Measurements from ENCODE around the gene PDXK.

PDXK gene

GRCh38 chr21:43764576-43765495 lies 45.9 kb downstream of the PDXK start:
- no peak for DNase-seq

DNA sequence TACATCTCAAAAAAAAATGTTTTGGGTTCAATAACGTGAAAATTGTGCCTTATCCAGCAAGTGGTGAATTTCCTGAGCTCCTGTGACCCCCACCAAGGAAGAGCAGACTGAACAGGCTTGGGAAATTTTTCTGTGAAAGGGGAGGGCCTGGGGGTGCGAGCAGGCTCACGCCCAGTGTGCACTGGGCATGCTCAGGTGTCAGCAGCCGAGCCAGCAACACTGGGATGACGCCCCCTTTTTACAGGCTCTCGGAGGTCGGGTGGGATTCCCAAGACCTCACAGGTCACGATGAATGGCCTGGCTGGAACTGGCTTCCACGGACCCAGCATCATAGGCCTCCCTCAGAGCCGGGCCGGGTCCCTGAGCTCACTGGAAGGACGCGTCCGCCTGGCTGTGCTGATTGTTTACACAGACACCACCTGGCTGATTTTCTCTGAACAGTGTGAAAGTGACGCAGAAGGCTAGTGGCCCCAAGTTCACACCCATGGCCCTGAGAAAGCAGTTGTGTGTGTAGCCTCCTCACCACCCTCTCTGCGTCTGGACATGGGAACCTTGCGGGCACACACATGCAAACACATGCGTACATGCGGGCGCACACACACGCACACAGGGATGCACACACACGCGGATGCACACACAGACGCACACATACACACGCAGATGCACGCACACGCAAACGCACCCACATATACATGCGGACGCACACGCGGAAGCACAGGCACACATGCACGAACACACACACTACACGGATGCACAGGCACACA lies 48.0 kb downstream of the PDXK start:
- no peak for DNase-seq

GRCh38 chr21:43767498-43767983 lies 48.6 kb downstream of the PDXK start:
- DNase-seq = no peak

GRCh38 chr21:43767984-43768867 lies 49.3 kb downstream of the PDXK start:
- DNase-seq = peak; percentile 74

DNA sequence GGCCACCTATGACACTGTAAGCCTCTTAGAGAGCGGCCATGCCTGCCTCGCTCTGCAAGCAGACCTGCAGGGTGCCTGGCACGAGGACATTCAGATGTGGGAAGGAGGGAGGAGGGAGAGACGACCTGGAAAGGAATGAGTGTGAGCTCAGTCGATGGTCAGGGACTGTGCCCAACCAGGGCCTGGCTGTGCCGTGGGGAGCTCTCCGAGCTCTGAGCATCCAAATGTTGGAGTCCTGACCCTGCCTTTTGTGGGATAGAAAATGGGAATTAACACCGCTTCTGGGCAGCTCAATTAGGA lies 49.9 kb downstream of the PDXK start:
- DNase-seq = no peak

- DNase-seq = no peak
These were observed 50.5 kb downstream of the PDXK start for GRCh38 chr21:43769325-43769958.

DNA sequence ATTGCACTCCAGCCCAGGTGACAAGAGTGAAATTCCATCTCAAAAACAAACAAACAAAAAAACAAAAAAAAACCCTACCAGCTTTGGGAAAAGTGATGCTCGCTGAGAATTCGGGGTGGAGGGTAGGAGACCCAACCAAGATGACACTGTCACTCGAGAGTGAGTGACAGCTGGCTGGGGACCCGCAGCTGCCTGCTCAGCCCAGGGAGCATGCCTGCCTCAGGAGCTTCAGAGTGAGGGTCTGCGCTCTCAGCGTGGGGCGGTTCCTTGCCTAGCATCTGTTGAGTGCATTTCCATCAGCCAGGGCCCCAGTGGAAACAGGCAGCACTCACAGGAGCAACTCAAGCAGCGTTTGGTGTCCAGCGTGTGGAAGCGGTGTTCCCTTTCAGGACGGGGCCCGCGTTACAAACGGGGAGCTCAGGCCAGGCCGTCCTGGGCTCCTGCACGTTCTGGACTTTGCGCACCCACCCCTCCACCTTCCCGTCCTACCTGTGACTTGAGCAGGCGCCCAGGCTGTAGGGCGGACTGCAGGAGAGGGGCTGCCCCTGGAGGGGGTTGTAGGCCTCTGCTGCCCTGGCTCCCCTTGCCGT lies 51.2 kb downstream of the PDXK start:
- DNase-seq = no peak

GRCh38 chr21:43771199-43771675 lies 52.3 kb downstream of the PDXK start:
- DNase-seq = no peak

- DNase-seq = no peak
These were observed 52.9 kb downstream of the PDXK start for GRCh38 chr21:43771698-43772424.

DNA sequence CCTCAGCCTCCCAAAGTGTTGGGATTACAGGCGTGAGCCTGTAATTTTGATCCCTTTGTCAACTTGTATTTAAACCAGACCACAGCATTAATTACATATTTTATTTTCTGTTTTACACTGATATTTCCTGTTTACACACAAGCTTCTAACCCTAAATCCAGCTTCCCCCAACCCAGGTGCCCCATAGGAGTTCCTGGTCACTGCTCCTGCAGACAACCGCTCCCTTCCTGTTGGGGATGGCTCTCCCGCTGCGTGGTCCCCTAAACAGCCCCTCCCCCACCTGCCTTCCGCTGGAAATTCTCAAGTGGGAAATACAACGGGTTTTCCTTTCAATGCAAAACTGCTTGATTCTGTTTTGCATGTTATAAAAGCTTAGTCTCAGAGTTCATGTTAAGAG lies 53.5 kb downstream of the PDXK start:
- DNase-seq = no peak

GRCh38 chr21:43774163-43774562 lies 55.2 kb downstream of the PDXK start:
- DNase-seq = no peak

DNA sequence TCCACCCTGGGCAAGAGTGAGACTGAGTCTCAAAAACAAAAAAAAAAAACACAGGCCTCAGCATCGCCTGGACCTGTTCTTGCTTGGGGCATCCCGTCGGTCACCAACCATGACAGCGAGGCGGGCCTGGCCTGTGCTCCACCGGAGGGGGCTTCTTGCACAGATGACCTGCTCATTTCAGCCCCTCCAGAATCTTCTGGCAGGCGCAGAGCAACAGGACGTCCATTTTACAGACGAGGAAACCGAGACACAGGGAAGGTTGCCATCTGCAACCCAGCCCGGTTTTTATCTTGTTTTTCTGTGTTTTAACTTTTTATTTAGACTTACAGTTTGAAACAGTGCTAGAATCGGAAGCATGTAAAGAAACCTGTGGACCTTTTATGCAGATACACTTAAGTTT lies 56.3 kb downstream of the PDXK start:
- no peak for DNase-seq

DNA sequence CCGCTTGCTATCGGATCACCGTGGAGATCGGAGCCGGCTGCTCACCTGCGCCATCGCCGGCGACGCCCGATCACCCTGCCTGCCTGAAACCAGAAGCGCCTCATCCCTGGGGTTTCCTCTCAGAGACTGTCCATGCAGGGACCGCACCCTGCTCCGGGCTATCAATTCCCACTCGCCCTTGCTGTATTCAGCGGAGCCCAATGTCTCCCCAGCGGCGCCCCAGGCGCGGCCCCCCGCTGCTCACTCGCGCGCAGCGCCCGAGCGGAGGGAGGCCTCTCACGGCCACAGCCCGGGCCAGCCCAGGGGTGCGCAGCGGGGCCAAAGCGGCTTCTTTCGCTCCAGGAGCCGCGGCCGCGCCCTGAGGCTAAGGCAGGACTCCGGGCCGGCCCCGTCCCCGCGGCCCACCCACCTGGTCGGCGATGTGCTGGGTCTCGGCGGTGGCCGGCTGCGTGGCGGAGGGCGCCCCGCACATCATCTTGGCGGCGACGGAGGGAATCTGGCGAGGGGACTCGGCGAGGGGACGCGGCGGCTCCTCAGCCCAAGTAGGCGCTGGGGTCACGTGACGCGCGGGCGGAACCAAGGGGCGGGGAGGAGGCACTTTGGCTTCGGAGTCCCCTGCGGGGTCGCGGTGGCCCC lies 57.0 kb downstream of the PDXK start, which contains the start of gene CSTB:
CSTB (minus strand) TSS at position 514 of the 636 bp plus-strand sequence; CDS start at position 475, 39 bp downstream.
- peak; percentile 42 for DNase-seq

DNA sequence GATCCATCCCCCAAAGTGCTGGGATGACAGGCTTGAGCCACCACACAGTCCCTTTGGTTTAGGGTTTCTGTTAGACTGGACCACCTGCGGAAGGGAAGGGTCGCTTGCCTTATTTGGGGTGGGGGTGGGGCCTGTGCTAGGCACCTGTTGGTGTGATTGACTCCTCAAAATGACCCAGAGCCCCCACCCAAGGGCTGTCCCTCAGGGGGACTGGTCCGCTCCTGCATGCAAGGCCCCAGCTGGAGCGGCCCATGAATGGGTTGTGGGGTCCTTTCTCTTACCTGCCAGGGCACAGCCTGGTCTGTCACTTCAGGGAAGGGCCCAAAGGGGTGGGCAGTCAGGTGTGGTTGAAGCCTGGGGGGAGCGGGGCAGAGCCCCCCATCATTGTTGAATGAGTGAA lies 59.0 kb downstream of the PDXK start:
- DNase-seq = no peak

DNA sequence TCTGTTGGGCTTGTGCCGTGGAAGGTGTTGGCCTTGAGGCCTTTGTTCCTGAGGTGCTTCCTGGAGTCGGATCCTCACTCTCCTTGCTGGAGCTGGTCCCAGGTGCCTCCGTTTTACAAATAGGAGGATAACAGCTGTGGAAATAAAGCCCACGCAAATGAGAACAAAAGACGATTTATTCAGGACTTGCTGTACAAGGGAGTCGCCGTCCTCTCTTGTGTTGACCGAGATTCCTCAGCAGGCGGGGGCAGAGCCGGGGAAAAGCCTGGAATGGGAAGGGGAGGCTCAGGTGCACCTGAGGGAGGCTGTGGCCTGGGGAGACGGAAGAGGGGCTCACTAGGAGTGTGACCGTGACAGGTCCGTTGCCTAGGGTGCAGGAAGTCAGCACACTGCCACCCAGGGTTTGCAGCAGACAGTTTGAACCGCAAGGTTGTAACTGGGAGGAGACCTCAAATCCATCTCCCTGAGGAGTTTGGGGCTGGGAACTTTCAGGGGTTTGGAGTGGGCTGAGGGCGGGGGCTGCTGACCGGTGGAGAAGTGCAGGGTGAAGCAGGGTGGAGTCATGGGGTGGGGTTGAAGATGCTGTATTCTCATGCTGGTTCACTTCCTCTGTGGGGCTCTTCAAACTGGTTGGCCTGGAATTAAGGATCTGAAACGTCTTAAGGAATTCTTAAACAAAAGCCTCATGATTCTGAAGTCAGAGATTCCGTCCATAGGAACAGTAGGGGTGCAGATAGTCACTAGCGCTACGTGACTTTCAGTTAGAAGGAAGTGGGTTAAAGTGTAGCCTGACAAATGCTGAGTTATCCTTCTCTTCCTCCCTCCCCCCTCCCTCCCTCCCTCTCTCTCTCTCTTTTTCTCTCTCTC lies 59.8 kb downstream of the PDXK start:
- peak; percentile 18 for DNase-seq

GRCh38 chr21:43779660-43780059 lies 60.7 kb downstream of the PDXK start:
- no peak for DNase-seq

DNA sequence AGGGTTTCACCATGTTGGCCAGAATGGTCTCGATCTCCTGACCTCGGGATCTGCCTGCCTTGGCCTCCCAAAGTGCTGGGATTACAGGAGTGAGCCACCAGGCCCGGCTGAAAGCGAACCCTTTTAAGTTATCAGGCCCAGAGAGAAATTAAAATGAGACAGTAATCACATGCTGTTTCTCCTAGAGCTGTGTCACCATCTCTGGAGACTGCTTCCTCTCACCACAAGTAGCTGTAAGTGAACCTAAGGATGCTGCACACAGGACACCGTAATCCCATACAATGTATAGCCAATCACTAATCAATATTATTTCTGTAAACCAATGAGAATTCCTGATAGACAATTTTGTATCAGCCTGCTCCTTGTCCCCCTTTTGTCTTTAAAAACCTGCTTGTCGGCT lies 62.9 kb downstream of the PDXK start:
- DNase-seq = no peak

DNA sequence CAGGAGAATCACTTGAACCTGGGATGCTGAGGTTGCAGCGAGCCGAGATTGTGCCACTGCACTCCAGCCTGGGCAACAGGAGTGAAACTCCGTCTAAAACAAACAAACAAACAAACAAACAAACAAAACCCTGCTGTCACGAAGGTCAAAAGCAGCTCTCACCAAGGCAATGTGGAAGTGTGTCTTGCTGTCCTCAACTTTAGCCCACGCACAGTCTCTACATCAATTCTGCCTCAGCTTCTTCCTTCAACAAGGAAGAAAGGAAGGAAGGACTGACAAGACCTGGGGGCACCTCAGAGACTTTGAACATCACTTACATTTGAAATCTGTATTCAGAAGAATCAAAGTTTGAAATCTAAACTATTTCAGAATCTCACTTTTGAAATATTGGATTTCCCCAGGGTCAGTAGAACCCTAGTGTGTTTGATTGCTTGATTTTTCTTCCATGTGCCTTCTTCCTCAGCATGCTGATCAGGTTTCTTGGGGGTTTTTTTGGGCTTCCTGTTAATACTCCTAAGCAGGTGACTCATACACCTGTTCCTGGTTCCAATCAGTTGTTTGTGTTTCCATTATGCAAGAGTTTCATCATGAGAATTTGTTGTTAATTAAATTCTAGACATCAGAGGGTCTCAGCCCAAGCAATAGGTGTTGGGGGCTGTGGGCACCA lies 63.6 kb downstream of the PDXK start:
- DNase-seq = no peak

GRCh38 chr21:43783098-43783700 lies 64.3 kb downstream of the PDXK start:
- DNase-seq = no peak
